ENCODE data around the gene RNF166.

Gene RNF166

GRCh38 chr16:88713054-88713453, 6.8 kb upstream of the RNF166 start:
- no peak overlapping the region for H3K9ac ChIP-seq (ENCODE audit: low read depth, low read length)
- H3K9me3 ChIP-seq (ENCODE audit: control insufficient read depth, insufficient read depth, low read length) = no peaks in the 10 kb centered on the region
- peaks cover 3% of the 10 kb centered on the region; the same call in 1 of the 2 replicates for H3K36me3 ChIP-seq (ENCODE audit: insufficient read depth, low read length)
- no peaks in the 10 kb centered on the region for H3K4me1 ChIP-seq (ENCODE audit: insufficient read depth, low read length)

GRCh38 chr16:88712362-88712979, 6.3 kb upstream of the RNF166 start:
- no peaks in the 10 kb centered on the region for H3K9me3 ChIP-seq (ENCODE audit: control insufficient read depth, insufficient read depth, low read length)
- H3K9ac ChIP-seq (ENCODE audit: low read depth, low read length) = no peak overlapping the region
- H3K36me3 ChIP-seq (ENCODE audit: insufficient read depth, low read length) = peaks cover 3% of the 10 kb centered on the region; the same call in 1 of the 2 replicates
- no peaks in the 10 kb centered on the region for H3K4me1 ChIP-seq (ENCODE audit: insufficient read depth, low read length)

- Histone ChIP-seq H3K9ac (ENCODE audit: low read depth, low read length) (no peak overlapping the region), H3K4me1 (ENCODE audit: insufficient read depth, low read length) (no peaks in the 10 kb centered on the region), H3K9me3 (ENCODE audit: control insufficient read depth, insufficient read depth, low read length) (no peaks in the 10 kb centered on the region), H3K36me3 (ENCODE audit: insufficient read depth, low read length) (peaks cover 3% of the 10 kb centered on the region; the same call in 1 of the 2 replicates)
Observed at GRCh38 chr16:88711750-88712340, 5.6 kb upstream of the RNF166 start.

- Histone ChIP-seq H3K9ac (ENCODE audit: low read depth, low read length) (no peak overlapping the region), H3K36me3 (ENCODE audit: insufficient read depth, low read length) (peaks cover 3% of the 10 kb centered on the region; the same call in 1 of the 2 replicates), H3K9me3 (ENCODE audit: control insufficient read depth, insufficient read depth, low read length) (no peaks in the 10 kb centered on the region), H3K4me1 (ENCODE audit: insufficient read depth, low read length) (no peaks in the 10 kb centered on the region)
Observed at GRCh38 chr16:88710556-88710955, 4.3 kb upstream of the RNF166 start.

- Histone ChIP-seq H3K9me3 (ENCODE audit: control insufficient read depth, insufficient read depth, low read length) (no peaks in the 10 kb centered on the region), H3K36me3 (ENCODE audit: insufficient read depth, low read length) (no peaks in the 10 kb centered on the region), H3K9ac (ENCODE audit: low read depth, low read length) (peak overlapping the region; percentile 92), H3K4me1 (ENCODE audit: insufficient read depth, low read length) (no peaks in the 10 kb centered on the region)
Observed at GRCh38 chr16:88706965-88707826, 988 bp upstream of the RNF166 start.

- no peaks in the 10 kb centered on the region for H3K9me3 ChIP-seq (ENCODE audit: control insufficient read depth, insufficient read depth, low read length)
- peak overlapping the region; percentile 92 for H3K9ac ChIP-seq (ENCODE audit: low read depth, low read length)
- H3K4me1 ChIP-seq (ENCODE audit: insufficient read depth, low read length) = no peaks in the 10 kb centered on the region
- H3K36me3 ChIP-seq (ENCODE audit: insufficient read depth, low read length) = no peaks in the 10 kb centered on the region
Observed at GRCh38 chr16:88705801-88706228, 393 bp downstream of the RNF166 start.

GRCh38 chr16:88705076-88705684, 1.0 kb downstream of the RNF166 start:
- Histone ChIP-seq H3K4me1 (ENCODE audit: insufficient read depth, low read length) (no peaks in the 10 kb centered on the region), H3K9me3 (ENCODE audit: control insufficient read depth, insufficient read depth, low read length) (no peaks in the 10 kb centered on the region), H3K9ac (ENCODE audit: low read depth, low read length) (peak overlapping the region; percentile 92), H3K36me3 (ENCODE audit: insufficient read depth, low read length) (no peaks in the 10 kb centered on the region)

- H3K9ac ChIP-seq (ENCODE audit: low read depth, low read length) = no peak overlapping the region
- no peaks in the 10 kb centered on the region for H3K4me1 ChIP-seq (ENCODE audit: insufficient read depth, low read length)
Observed at GRCh38 chr16:88703486-88704309, 2.5 kb downstream of the RNF166 start.

GRCh38 chr16:88702371-88703210, 3.6 kb downstream of the RNF166 start:
- Histone ChIP-seq H3K36me3 (ENCODE audit: insufficient read depth, low read length) (no peaks in the 10 kb centered on the region; the same call in 1 of the 2 replicates), H3K4me1 (ENCODE audit: insufficient read depth, low read length) (no peaks in the 10 kb centered on the region), H3K9ac (ENCODE audit: low read depth, low read length) (no peak overlapping the region), H3K9me3 (ENCODE audit: control insufficient read depth, insufficient read depth, low read length) (no peaks in the 10 kb centered on the region)

More at GRCh38 chr16:88703486-88704309, 2.5 kb downstream of the RNF166 start:
- H3K36me3 ChIP-seq (ENCODE audit: insufficient read depth, low read length) = no peaks in the 10 kb centered on the region
- H3K9me3 ChIP-seq (ENCODE audit: control insufficient read depth, insufficient read depth, low read length) = no peaks in the 10 kb centered on the region

GRCh38 chr16:88701581-88702370, 4.4 kb downstream of the RNF166 start:
- no peaks in the 10 kb centered on the region for H3K9me3 ChIP-seq (ENCODE audit: control insufficient read depth, insufficient read depth, low read length)
- H3K9ac ChIP-seq (ENCODE audit: low read depth, low read length) = no peak overlapping the region
- no peaks in the 10 kb centered on the region for H3K4me1 ChIP-seq (ENCODE audit: insufficient read depth, low read length)
- no peaks in the 10 kb centered on the region; the same call in 1 of the 2 replicates for H3K36me3 ChIP-seq (ENCODE audit: insufficient read depth, low read length)

- Histone ChIP-seq H3K9me3 (ENCODE audit: control insufficient read depth, insufficient read depth, low read length) (no peaks in the 10 kb centered on the region), H3K36me3 (ENCODE audit: insufficient read depth, low read length) (no peaks in the 10 kb centered on the region; the same call in 1 of the 2 replicates), H3K9ac (ENCODE audit: low read depth, low read length) (no peak overlapping the region), H3K4me1 (ENCODE audit: insufficient read depth, low read length) (no peaks in the 10 kb centered on the region)
Observed at GRCh38 chr16:88700636-88701482, 5.3 kb downstream of the RNF166 start.

- H3K9me3 ChIP-seq (ENCODE audit: control insufficient read depth, insufficient read depth, low read length) = no peaks in the 10 kb centered on the region
- no peaks in the 10 kb centered on the region for H3K4me1 ChIP-seq (ENCODE audit: insufficient read depth, low read length)
- H3K36me3 ChIP-seq (ENCODE audit: insufficient read depth, low read length) = no peaks in the 10 kb centered on the region; the same call in 1 of the 2 replicates
- H3K9ac ChIP-seq (ENCODE audit: low read depth, low read length) = no peak overlapping the region
Observed at GRCh38 chr16:88700322-88700635, 5.9 kb downstream of the RNF166 start.

Measured in ES-I3 (cell line).